HG03432 (cell line): Measurements from ENCODE around the gene FLCN.
"Not testable (repeated sequence)": the region's sequence is repeated elsewhere in the genome, so short reads cannot be mapped to it uniquely, and the experiment has no call there.

Experiments
- ATAC-seq: cut with Tn5 transposase; IDR thresholded peaks from one replicate; pipeline ENCODE4 v1.9.1; 2021; ENCODE audit warnings: mild to moderate bottlenecking, moderate library complexity; ENCODE audit not compliant: unreplicated experiment

The FLCN gene

GRCh38 chr17:17237026-17237799, at the start of gene FLCN:
TSS of gene FLCN (minus strand) at chr17:17237168. CDS start at chr17:17228137, 9,031 bp downstream.
- peak; percentile 87 for ATAC-seq

- ATAC-seq: no peak
Observed at GRCh38 chr17:17285951-17286350, 49.0 kb upstream of the FLCN start.

- ATAC-seq: peak; percentile 91
Observed at GRCh38 chr17:17280613-17281549, 43.9 kb upstream of the FLCN start, which contains the start of gene COPS3. TSS of gene COPS3 (minus strand) at chr17:17281246. CDS start at chr17:17281186, 60 bp downstream.

- ATAC-seq: no peak
Observed at GRCh38 chr17:17279316-17279715, 42.3 kb upstream of the FLCN start.

- not testable (repeated sequence) for ATAC-seq
Observed at GRCh38 chr17:17277431-17277830, 40.5 kb upstream of the FLCN start.

GRCh38 chr17:17275971-17276370, 39.0 kb upstream of the FLCN start:
- no peak for ATAC-seq

- ATAC-seq: no peak
Observed at GRCh38 chr17:17269926-17270773, 33.2 kb upstream of the FLCN start.

- no peak for ATAC-seq
Observed at GRCh38 chr17:17264430-17264829, 27.5 kb upstream of the FLCN start.

GRCh38 chr17:17258998-17259397, 22.0 kb upstream of the FLCN start:
- no peak for ATAC-seq

GRCh38 chr17:17258011-17258410, 21.0 kb upstream of the FLCN start:
- ATAC-seq: no peak

- ATAC-seq: no peak
Observed at GRCh38 chr17:17256316-17256715, 19.3 kb upstream of the FLCN start.

GRCh38 chr17:17255689-17256088, 18.7 kb upstream of the FLCN start:
- ATAC-seq: not testable (repeated sequence)

- no peak for ATAC-seq
Observed at GRCh38 chr17:17254036-17254435, 17.1 kb upstream of the FLCN start.

- no peak for ATAC-seq
Observed at GRCh38 chr17:17253406-17253805, 16.4 kb upstream of the FLCN start.

GRCh38 chr17:17252149-17252661, 15.2 kb upstream of the FLCN start:
- ATAC-seq: no peak

- ATAC-seq: no peak
Observed at GRCh38 chr17:17246879-17247278, 9.9 kb upstream of the FLCN start.

GRCh38 chr17:17243163-17243562, 6.2 kb upstream of the FLCN start:
- ATAC-seq: no peak

GRCh38 chr17:17242246-17242645, 5.3 kb upstream of the FLCN start:
- no peak for ATAC-seq

- ATAC-seq: no peak
Observed at GRCh38 chr17:17241656-17242055, 4.7 kb upstream of the FLCN start.

GRCh38 chr17:17239832-17240231, 2.9 kb upstream of the FLCN start:
- no peak for ATAC-seq
